Panc1 (cell line): ENCODE results near the gene LRPPRC. TPM values are rescaled to one million over a fixed set of nuclear protein-coding genes. Genes with fewer than 3 reads are reported as not detected.

Source experiments
- ATAC-seq: fragments of 200-7000 bp; cut with Tn5 transposase; 2 replicates; pipeline ENCODE4 v1.9.1; 2020; ENCODE audit warnings: mild to moderate bottlenecking, moderate library complexity
- BruUV-seq: library from RNA; stranded (reverse); fragments of 400-500 nt; replicated peaks from 2 replicates; lab custom pipeline; 2021; lab: Mats Ljungman, UMichigan
- CTCF ChIA-PET: fragments of 300-600 bp; sonication (Branson Sonifier 250); formaldehyde crosslinking; loops from one replicate; lab custom pipeline; 2022; ENCODE audit warnings: antibody characterized with exemption; lab: Charles Lee
- POLR2A ChIA-PET: fragments of 300-600 bp; sonication (Branson Sonifier 250); formaldehyde crosslinking; loops from one replicate; lab custom pipeline; 2022; ENCODE audit warnings: antibody characterized with exemption; lab: Charles Lee
- DNase-seq: peaks from one replicate; pipeline ENCODE4 v3.0.0-alpha.2; 2010; ENCODE audit warnings: low read depth, low spot score
- H3K27ac ChIP-seq: 2 replicates; pipeline ENCODE4 v1.5.1; 2011; ENCODE audit warnings: mild to moderate bottlenecking, low read length, inconsistent platforms
- H3K27me3 ChIP-seq: fragments of 200-500 bp; sonication (Bioruptor generic); 2 replicates; pipeline ENCODE4 v1.6.0; 2014; ENCODE audit warnings: low read length, inconsistent platforms; ENCODE audit not compliant: control insufficient read depth, insufficient read depth
- H3K36me3 ChIP-seq: fragments of 200-500 bp; sonication (Bioruptor generic); 2 replicates; pipeline ENCODE4 v1.5.1; 2014; ENCODE audit warnings: inconsistent platforms, mild to moderate bottlenecking, low read length, moderate library complexity; ENCODE audit not compliant: control insufficient read depth, insufficient read depth
- H3K4me1 ChIP-seq: 2 replicates; pipeline ENCODE4 v1.5.1; 2011; ENCODE audit warnings: inconsistent platforms, mild to moderate bottlenecking, low read length, moderate library complexity; ENCODE audit not compliant: control insufficient read depth, insufficient read depth
- H3K4me3 ChIP-seq, 2 experiments: 2 replicates each; pipeline ENCODE4 v1.5.1; 2011 to 2012; ENCODE audit warnings: low read depth in 2 of 2, low read length in 2 of 2, mild to moderate bottlenecking in 2 of 2, inconsistent platforms in 1 of 2, moderate library complexity in 1 of 2
- H3K9me3 ChIP-seq: fragments of 200-500 bp; sonication (Bioruptor generic); 2 replicates; pipeline ENCODE4 v1.5.1; 2014; ENCODE audit warnings: low read depth, mild to moderate bottlenecking, inconsistent platforms, low read length, moderate library complexity; ENCODE audit not compliant: control insufficient read depth, insufficient read depth
- POLR2AphosphoS5 ChIP-seq: IDR thresholded peaks from 2 replicates; pipeline ENCODE4 v1.6.1; 2012; ENCODE audit warnings: mild to moderate bottlenecking, low read depth, low read length, moderate library complexity
- SIN3A ChIP-seq: IDR thresholded peaks from 2 replicates; pipeline ENCODE4 v1.6.1; 2012; ENCODE audit warnings: low read depth, mild to moderate bottlenecking, low read length, moderate library complexity, borderline replicate concordance; ENCODE audit not compliant: insufficient read depth
- TCF7L2 ChIP-seq: IDR thresholded peaks from 2 replicates; pipeline ENCODE4 v1.6.1; 2011; ENCODE audit warnings: mild to moderate bottlenecking, low read depth, low read length, inconsistent platforms
- in situ Hi-C: cut with HindIII; loops from 2 replicates; pipeline ENCODE4 v1.10.0; 2016; ENCODE audit warnings: low sequenced_read_pairs, low pct_unique_long_range_greater_than_20kb
- intact Hi-C: fragments of 100-400 bp; cut with micrococcal nuclease; formaldehyde crosslinking; loops from one replicate; pipeline ENCODE4 v1.10.0; 2022; ENCODE audit not compliant: unreplicated experiment
- total RNA-seq: library from RNA; stranded (reverse); gene quantifications from one replicate; pipeline ENCODE4 v1.2.1, GENCODE V29; 2021; ENCODE audit not compliant: unreplicated experiment
- TF ChIP-seq, protein P1 (sequence below), 2 experiments: IDR thresholded peaks; 2 replicates each; pipeline ENCODE4 v1.6.1; 2011 to 2012; ENCODE audit warnings: low read depth in 2 of 2, control low read depth in 1 of 2, low read length in 1 of 2, mild to moderate bottlenecking in 1 of 2, moderate library complexity in 1 of 2; ENCODE audit not compliant: insufficient read depth in 1 of 2
- TF ChIP-seq, protein P2 (sequence below): fragments of 450-650 bp; IDR thresholded peaks from 2 replicates; pipeline ENCODE4 v1.5.1; 2017; ENCODE audit warnings: mild to moderate bottlenecking

LRPPRC gene
- total RNA-seq, 1 experiment from 2014 or later, result 207 TPM

DNA sequence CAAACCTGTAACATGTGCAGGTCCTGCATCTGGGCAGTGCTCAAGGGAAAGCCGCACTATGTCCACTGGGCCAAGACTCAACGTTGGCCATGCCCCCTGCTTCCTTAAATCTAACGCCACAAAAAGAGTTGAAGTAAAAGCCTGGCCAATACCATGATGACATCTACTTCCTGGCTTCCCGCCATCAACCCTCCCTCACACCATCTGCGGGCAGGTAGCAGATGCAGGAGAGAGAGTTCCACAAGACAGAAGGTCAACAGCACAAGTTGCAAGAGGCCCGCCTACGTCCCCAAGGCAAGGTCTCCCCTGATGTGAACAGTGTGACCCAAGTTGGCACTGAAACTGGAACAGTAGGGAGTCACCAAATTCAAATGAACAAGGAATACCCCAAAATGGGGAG is 108.6 kb downstream of the LRPPRC start:
- ChIA-PET POLR2A (no interaction called here), CTCF (no interaction called here)
- DNase-seq (no peak), ATAC-seq (no peak)
- no peak overlapping the region for H3K27ac ChIP-seq
- in situ Hi-C loops (no loop called here), intact Hi-C loops (no loop called here)
- no peaks in the 10 kb centered on the region for H3K4me1 ChIP-seq
- no peak overlapping the region for H3K4me3 ChIP-seq
- peaks cover 25% of the 10 kb centered on the region for H3K36me3 ChIP-seq
- no peaks in the 10 kb centered on the region for H3K9me3 ChIP-seq
- BruUV-seq, result no TSS peak
- TF ChIP-seq TCF7L2 (no peak), SIN3A (no peak), POLR2AphosphoS5 (no peak)
- TF ChIP-seq, protein P1, sequence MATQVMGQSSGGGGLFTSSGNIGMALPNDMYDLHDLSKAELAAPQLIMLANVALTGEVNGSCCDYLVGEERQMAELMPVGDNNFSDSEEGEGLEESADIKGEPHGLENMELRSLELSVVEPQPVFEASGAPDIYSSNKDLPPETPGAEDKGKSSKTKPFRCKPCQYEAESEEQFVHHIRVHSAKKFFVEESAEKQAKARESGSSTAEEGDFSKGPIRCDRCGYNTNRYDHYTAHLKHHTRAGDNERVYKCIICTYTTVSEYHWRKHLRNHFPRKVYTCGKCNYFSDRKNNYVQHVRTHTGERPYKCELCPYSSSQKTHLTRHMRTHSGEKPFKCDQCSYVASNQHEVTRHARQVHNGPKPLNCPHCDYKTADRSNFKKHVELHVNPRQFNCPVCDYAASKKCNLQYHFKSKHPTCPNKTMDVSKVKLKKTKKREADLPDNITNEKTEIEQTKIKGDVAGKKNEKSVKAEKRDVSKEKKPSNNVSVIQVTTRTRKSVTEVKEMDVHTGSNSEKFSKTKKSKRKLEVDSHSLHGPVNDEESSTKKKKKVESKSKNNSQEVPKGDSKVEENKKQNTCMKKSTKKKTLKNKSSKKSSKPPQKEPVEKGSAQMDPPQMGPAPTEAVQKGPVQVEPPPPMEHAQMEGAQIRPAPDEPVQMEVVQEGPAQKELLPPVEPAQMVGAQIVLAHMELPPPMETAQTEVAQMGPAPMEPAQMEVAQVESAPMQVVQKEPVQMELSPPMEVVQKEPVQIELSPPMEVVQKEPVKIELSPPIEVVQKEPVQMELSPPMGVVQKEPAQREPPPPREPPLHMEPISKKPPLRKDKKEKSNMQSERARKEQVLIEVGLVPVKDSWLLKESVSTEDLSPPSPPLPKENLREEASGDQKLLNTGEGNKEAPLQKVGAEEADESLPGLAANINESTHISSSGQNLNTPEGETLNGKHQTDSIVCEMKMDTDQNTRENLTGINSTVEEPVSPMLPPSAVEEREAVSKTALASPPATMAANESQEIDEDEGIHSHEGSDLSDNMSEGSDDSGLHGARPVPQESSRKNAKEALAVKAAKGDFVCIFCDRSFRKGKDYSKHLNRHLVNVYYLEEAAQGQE (IDR thresholded peaks at IDR 0.05; ENCODE audit: insufficient read depth in 1 of 2, low read depth in 2 of 2, low read length in 1 of 2), result no peak
- TF ChIP-seq, protein P2, sequence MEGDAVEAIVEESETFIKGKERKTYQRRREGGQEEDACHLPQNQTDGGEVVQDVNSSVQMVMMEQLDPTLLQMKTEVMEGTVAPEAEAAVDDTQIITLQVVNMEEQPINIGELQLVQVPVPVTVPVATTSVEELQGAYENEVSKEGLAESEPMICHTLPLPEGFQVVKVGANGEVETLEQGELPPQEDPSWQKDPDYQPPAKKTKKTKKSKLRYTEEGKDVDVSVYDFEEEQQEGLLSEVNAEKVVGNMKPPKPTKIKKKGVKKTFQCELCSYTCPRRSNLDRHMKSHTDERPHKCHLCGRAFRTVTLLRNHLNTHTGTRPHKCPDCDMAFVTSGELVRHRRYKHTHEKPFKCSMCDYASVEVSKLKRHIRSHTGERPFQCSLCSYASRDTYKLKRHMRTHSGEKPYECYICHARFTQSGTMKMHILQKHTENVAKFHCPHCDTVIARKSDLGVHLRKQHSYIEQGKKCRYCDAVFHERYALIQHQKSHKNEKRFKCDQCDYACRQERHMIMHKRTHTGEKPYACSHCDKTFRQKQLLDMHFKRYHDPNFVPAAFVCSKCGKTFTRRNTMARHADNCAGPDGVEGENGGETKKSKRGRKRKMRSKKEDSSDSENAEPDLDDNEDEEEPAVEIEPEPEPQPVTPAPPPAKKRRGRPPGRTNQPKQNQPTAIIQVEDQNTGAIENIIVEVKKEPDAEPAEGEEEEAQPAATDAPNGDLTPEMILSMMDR, result no peak
- no peaks in the 10 kb centered on the region for H3K27me3 ChIP-seq

DNA sequence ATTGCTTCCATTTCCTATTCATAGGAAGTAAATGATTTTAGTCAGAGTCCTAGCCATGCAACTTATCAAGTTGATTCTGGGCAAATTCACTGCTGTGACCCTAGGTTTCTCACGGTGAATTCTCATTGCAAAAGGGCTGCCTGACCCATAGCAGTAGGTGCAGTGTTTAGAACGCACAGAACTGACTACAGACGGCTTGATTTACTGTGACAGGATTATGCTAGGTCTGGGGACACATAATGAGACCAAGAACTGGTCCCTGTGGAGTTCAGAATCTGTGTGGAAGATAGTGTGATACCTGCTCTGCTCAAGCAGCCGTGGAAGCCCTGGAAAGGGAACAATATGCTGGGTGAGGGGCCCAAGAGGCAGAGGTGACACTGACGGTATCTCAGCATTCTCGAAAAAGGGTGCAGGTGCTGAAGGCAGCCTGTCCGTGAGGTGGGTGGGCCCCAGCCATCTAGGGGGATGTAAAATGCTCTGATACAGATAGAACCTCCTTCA is 110.6 kb downstream of the LRPPRC start:
- Histone ChIP-seq H3K27ac (no peak overlapping the region), H3K4me1 (no peaks in the 10 kb centered on the region), H3K36me3 (peaks cover 23% of the 10 kb centered on the region), H3K27me3 (no peaks in the 10 kb centered on the region), H3K9me3 (no peaks in the 10 kb centered on the region), H3K4me3 (no peak overlapping the region)
- DNase-seq, result no peak
- intact Hi-C loops (no loop called here), in situ Hi-C loops (no loop called here)
- ChIA-PET CTCF (interaction anchor here (0.9 kb wide), 1 partner anchor 13 kb away, joined by 3 read pairs; no protein-coding TSS in a partner anchor), POLR2A (no interaction called here)
- no peak for ATAC-seq
- BruUV-seq, result no TSS peak
- TF ChIP-seq, protein P1 (IDR thresholded peaks at IDR 0.05; ENCODE audit: insufficient read depth in 1 of 2, low read depth in 2 of 2, low read length in 1 of 2), result no peak
- TF ChIP-seq SIN3A (no peak), POLR2AphosphoS5 (no peak), TCF7L2 (no peak)
- TF ChIP-seq, protein P2, result no peak
